ENCODE results near the gene PTPRT. TPM values are rescaled to one million over a fixed set of nuclear protein-coding genes. Genes with fewer than 3 reads are reported as not detected.

Gene PTPRT
- total RNA-seq, 2 donors from 2014 or later: 0.11 to 0.35 TPM

DNA sequence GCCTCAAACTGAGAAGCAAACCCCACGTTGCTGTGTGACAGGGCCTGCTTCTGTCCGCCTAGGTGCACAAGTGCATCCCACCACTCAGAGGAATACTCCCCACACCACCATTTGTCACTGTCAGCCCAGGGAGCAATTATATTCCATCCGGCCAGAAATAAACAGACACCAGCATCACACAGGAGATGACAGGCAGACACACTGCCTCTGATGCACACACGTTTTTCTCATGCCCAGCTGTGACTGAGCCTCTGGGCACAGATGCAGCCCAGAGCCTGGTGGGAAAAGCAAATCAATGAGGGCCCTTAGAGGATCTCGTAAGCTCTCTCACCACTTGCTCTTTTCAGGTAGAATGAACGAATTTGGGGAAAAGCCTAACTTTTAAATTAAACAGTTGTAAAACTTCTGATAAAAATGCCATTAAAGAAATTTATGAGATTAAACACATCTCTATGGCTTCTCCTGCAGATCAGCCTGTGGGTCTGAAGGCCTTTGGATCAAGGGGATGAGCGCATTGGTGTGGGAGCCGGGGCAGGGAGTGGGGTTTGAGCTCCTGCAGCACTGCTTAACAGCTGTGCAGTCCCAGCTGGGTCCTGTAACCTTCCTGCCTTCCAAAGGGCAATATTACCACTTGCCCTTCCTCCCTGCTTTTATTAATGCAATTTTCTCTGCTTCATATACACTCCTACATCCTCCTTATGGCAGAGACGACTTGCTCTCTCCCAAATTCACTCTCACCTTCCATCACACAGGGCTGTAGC is 624.3 kb downstream of the PTPRT start:
- H3K9me3 ChIP-seq: no peaks in the 10 kb centered on the region
- TF ChIP-seq, protein P1, sequence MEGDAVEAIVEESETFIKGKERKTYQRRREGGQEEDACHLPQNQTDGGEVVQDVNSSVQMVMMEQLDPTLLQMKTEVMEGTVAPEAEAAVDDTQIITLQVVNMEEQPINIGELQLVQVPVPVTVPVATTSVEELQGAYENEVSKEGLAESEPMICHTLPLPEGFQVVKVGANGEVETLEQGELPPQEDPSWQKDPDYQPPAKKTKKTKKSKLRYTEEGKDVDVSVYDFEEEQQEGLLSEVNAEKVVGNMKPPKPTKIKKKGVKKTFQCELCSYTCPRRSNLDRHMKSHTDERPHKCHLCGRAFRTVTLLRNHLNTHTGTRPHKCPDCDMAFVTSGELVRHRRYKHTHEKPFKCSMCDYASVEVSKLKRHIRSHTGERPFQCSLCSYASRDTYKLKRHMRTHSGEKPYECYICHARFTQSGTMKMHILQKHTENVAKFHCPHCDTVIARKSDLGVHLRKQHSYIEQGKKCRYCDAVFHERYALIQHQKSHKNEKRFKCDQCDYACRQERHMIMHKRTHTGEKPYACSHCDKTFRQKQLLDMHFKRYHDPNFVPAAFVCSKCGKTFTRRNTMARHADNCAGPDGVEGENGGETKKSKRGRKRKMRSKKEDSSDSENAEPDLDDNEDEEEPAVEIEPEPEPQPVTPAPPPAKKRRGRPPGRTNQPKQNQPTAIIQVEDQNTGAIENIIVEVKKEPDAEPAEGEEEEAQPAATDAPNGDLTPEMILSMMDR (IDR thresholded peaks at IDR 0.05): no peak
- DNase-seq (ENCODE audit: low spot score): no peak
- H3K36me3 ChIP-seq: no peaks in the 10 kb centered on the region
- no peak overlapping the region for H3K4me3 ChIP-seq
- H3K27ac ChIP-seq: no peak overlapping the region
- no peaks in the 10 kb centered on the region for H3K27me3 ChIP-seq
- H3K4me1 ChIP-seq: no peaks in the 10 kb centered on the region

DNA sequence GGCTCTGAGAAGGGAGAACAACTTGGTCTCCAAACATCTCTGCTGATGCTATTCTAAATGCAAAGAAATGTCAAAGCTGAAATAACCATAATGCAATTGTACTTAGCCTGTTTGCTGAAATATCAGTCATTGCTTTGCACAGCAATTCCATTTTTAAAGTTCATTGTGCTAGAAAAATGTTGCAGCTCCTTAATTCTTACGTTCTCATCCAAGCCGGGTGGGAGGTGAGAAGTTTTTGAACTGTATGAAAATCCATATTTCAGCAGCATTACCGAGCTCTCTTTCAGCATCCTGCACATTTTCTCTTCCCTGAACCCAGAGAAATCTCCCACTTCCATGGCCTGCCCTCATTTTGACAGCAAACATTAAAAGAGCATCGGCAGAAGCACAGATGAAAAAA is 630.0 kb downstream of the PTPRT start:
- no peak overlapping the region for H3K27ac ChIP-seq
- H3K4me1 ChIP-seq: no peaks in the 10 kb centered on the region
- no peaks in the 10 kb centered on the region for H3K27me3 ChIP-seq
- no peaks in the 10 kb centered on the region for H3K9me3 ChIP-seq
- DNase-seq (ENCODE audit: low spot score): no peak
- H3K36me3 ChIP-seq: no peaks in the 10 kb centered on the region
- H3K4me3 ChIP-seq: no peak overlapping the region
- TF ChIP-seq, protein P1 (IDR thresholded peaks at IDR 0.05): no peak

DNA sequence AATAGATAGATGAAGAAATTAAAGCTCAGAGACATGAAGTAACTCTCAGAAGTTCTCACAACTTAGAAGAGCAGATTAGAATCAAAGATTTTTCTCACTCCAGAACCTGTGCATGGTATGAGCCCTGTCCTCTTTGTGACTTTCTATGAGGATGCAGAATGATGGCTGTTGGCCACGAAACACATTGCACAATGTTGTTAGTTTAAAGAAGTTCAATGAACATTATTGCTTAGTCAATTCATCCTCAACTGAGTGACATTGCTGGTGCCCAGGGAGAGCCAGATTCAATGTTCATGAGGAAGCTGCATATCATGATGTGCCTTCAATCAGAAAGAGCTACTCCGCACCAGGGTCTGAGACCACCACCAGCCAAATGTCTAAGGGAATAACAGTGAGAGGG is 633.1 kb downstream of the PTPRT start:
- H3K27me3 ChIP-seq: no peaks in the 10 kb centered on the region
- H3K36me3 ChIP-seq: no peaks in the 10 kb centered on the region
- H3K9me3 ChIP-seq: no peaks in the 10 kb centered on the region
- TF ChIP-seq, protein P1 (IDR thresholded peaks at IDR 0.05): no peak
- no peak overlapping the region for H3K27ac ChIP-seq
- no peak for DNase-seq (ENCODE audit: low spot score)
- no peak overlapping the region for H3K4me3 ChIP-seq
- no peaks in the 10 kb centered on the region for H3K4me1 ChIP-seq

DNA sequence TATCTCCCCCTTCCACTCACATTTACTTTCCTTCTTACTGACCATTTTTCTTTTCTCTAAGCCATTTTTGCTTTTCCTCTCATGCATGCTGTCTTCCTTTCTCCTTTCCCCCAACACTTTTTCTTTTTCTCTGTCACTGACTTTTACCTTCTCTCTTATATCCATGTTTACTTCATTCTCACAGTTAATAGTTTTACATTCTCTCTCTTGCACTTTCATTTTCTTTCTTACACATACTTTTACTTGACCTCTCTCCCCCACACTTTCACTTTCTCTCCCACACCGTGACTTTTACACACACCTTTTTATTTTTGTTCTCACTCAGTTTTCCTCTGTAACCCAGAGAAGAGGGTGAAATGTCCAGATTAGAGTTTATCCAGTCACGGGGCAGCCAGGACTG is 636.3 kb downstream of the PTPRT start:
- Histone ChIP-seq H3K36me3 (no peaks in the 10 kb centered on the region), H3K4me3 (no peak overlapping the region), H3K4me1 (no peaks in the 10 kb centered on the region), H3K9me3 (no peaks in the 10 kb centered on the region), H3K27ac (no peak overlapping the region), H3K27me3 (no peaks in the 10 kb centered on the region)
- no peak for DNase-seq (ENCODE audit: low spot score)
- TF ChIP-seq, protein P1 (IDR thresholded peaks at IDR 0.05): no peak

DNA sequence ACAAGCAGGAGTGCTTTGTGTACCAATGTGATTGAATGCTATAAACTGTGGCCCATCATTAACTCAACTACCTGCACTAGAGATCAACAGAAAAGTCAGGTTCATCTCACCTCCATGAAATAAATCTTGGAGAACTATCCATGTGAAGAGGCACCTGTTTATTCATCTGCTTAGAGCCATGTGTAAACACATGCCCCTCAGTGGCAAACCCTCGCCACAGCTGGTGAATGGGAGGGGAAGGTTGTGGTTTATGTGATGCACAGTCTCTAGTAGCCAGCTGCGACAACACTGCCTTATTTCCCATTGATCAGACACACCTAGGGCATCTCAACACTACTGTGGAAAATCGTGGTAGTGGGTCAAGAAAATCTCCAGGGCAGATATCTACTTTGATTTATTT is 640.2 kb downstream of the PTPRT start:
- DNase-seq (ENCODE audit: low spot score): no peak
- Histone ChIP-seq H3K4me1 (no peaks in the 10 kb centered on the region), H3K4me3 (no peak overlapping the region), H3K36me3 (no peaks in the 10 kb centered on the region), H3K9me3 (no peaks in the 10 kb centered on the region), H3K27me3 (no peaks in the 10 kb centered on the region), H3K27ac (no peak overlapping the region)
- TF ChIP-seq, protein P1 (IDR thresholded peaks at IDR 0.05): no peak

DNA sequence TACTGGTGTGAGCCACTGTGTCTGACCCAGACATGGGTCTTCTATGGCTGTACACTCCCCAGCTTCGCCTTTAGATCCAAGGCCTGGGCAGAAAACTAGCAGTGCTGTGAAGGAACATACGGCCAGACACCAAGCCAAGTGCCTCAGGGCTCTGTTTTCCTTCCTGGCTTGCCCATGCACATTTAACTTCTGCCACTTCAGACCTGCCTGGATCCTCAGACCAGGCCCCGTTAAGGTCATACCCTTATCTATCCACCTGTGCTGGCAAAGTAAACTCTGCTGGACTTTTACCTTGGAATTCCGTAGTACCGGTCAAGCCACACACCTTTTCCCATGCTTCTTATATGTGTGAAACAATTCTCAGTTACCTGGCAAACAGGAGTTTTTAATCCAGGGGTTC is 644.8 kb downstream of the PTPRT start:
- DNase-seq (ENCODE audit: low spot score): no peak
- no peaks in the 10 kb centered on the region for H3K27me3 ChIP-seq
- H3K4me1 ChIP-seq: no peaks in the 10 kb centered on the region
- H3K4me3 ChIP-seq: no peak overlapping the region
- H3K9me3 ChIP-seq: no peaks in the 10 kb centered on the region
- H3K36me3 ChIP-seq: no peaks in the 10 kb centered on the region
- H3K27ac ChIP-seq: no peak overlapping the region
- TF ChIP-seq, protein P1 (IDR thresholded peaks at IDR 0.05): no peak
